HEK293 (cell line): ENCODE measurements around the gene NDST4.

Source experiments
- CTCF ChIA-PET: fragments of 350-600 bp; formaldehyde crosslinking; extraction: SDS; loops from one replicate; lab custom pipeline; 2021; ENCODE audit warnings: antibody characterized with exemption; lab: Yijun Ruan, JAX
- POLR2A ChIA-PET: fragments of 300-600 bp; formaldehyde crosslinking; extraction: SDS; loops from one replicate; lab custom pipeline; 2020; ENCODE audit warnings: antibody characterized with exemption, inconsistent platforms; lab: Yijun Ruan, JAX
- H3K27ac ChIP-seq: fragments of 200-500 bp; sonication (Bioruptor generic); 2 replicates; pipeline ENCODE4 v1.5.1; 2014; ENCODE audit warnings: low read depth, low read length, control low read depth, inconsistent platforms; ENCODE audit errors: extremely low read depth
- H3K36me3 ChIP-seq, 2 experiments: fragments of 200-500 bp in 1 of 2; sonication (Bioruptor generic) in 1 of 2; 1 replicate in 1 of 2; 2 replicates in 1 of 2; pipeline ENCODE4 v1.5.1; 2014 to 2017; ENCODE audit warnings: inconsistent platforms in 2 of 2, low read length in 2 of 2; ENCODE audit not compliant: control insufficient read depth in 2 of 2, insufficient read depth in 1 of 2
- H3K4me1 ChIP-seq: fragments of 200-500 bp; sonication (Bioruptor generic); 2 replicates; pipeline ENCODE4 v1.5.1; 2014; ENCODE audit warnings: mild to moderate bottlenecking, low read length, inconsistent platforms; ENCODE audit not compliant: control insufficient read depth, insufficient read depth
- H3K4me3 ChIP-seq: 2 replicates; pipeline ENCODE4 v1.5.1; 2011; ENCODE audit warnings: low read depth, mild to moderate bottlenecking, control low read depth, low read length, moderate library complexity
- H3K9me3 ChIP-seq: fragments of 200-500 bp; sonication (Bioruptor generic); 2 replicates; pipeline ENCODE4 v1.5.1; 2014; ENCODE audit warnings: low read depth, low read length, inconsistent platforms; ENCODE audit not compliant: control insufficient read depth, insufficient read depth
- FEZF1 ChIP-seq: fragments of 450-650 bp; formaldehyde crosslinking; IDR thresholded peaks from 2 replicates; pipeline ENCODE4 v1.5.1; 2016; ENCODE audit warnings: missing biosample characterization, missing genetic modification characterization
- HOXD13 ChIP-seq: sonication (generic); formaldehyde crosslinking; IDR thresholded peaks from 2 replicates; pipeline ENCODE4 v1.8.0; 2022; ENCODE audit warnings: missing genetic modification reagents, borderline replicate concordance
- IKZF3 ChIP-seq: fragments of 450-650 bp; IDR thresholded peaks from 2 replicates; pipeline ENCODE4 v1.5.0; 2018; ENCODE audit warnings: missing biosample characterization, mild to moderate bottlenecking, missing genetic modification characterization, moderate library complexity
- OSR2 ChIP-seq: fragments of 450-650 bp; formaldehyde crosslinking; IDR thresholded peaks from 2 replicates; pipeline ENCODE4 v1.5.1; 2016; ENCODE audit warnings: missing biosample characterization, missing genetic modification characterization
- PRDM1 ChIP-seq: fragments of 450-650 bp; formaldehyde crosslinking; IDR thresholded peaks from 2 replicates; pipeline ENCODE4; 2016; ENCODE audit warnings: missing biosample characterization, missing genetic modification characterization
- TCF7L2 ChIP-seq: IDR thresholded peaks from 2 replicates; pipeline ENCODE4 v1.6.1; 2011; ENCODE audit warnings: low read depth, mild to moderate bottlenecking, inconsistent platforms, low read length, moderate library complexity, borderline replicate concordance
- ZBTB20 ChIP-seq: fragments of 450-650 bp; formaldehyde crosslinking; IDR thresholded peaks from 2 replicates; pipeline ENCODE4 v1.5.1; 2016; ENCODE audit warnings: missing biosample characterization, missing genetic modification characterization
- ZNF146 ChIP-seq: fragments of 450-650 bp; formaldehyde crosslinking; IDR thresholded peaks from 2 replicates; pipeline ENCODE4 v1.5.1; 2016; ENCODE audit warnings: missing biosample characterization, missing genetic modification characterization
- ZNF184 ChIP-seq: fragments of 450-650 bp; IDR thresholded peaks from 2 replicates; pipeline ENCODE4 v1.5.1; 2018; ENCODE audit warnings: missing biosample characterization, mild to moderate bottlenecking, missing genetic modification characterization
- ZNF221 ChIP-seq: fragments of 450-650 bp; formaldehyde crosslinking; IDR thresholded peaks from 2 replicates; pipeline ENCODE4 v1.5.1; 2017; ENCODE audit warnings: missing biosample characterization, missing genetic modification characterization, borderline replicate concordance
- ZNF324 ChIP-seq: fragments of 450-650 bp; formaldehyde crosslinking; IDR thresholded peaks from 2 replicates; pipeline ENCODE4 v1.5.1; 2016; ENCODE audit warnings: missing biosample characterization, missing genetic modification characterization
- ZNF366 ChIP-seq: fragments of 450-650 bp; formaldehyde crosslinking; conservative IDR thresholded peaks from 2 replicates; pipeline ENCODE4 v1.5.1; 2016; ENCODE audit warnings: missing biosample characterization, missing genetic modification characterization
- ZNF394 ChIP-seq: fragments of 450-650 bp; formaldehyde crosslinking; IDR thresholded peaks from 2 replicates; pipeline ENCODE4 v1.5.1; 2016; ENCODE audit warnings: missing biosample characterization, missing genetic modification characterization, mild to moderate bottlenecking, moderate library complexity, borderline replicate concordance
- ZNF423 ChIP-seq: fragments of 450-650 bp; formaldehyde crosslinking; IDR thresholded peaks from 2 replicates; pipeline ENCODE4 v1.5.1; 2016; ENCODE audit warnings: missing biosample characterization, missing genetic modification characterization
- ZNF473 ChIP-seq: fragments of 450-650 bp; formaldehyde crosslinking; IDR thresholded peaks from 2 replicates; pipeline ENCODE4 v1.5.1; 2017; ENCODE audit warnings: missing biosample characterization, missing genetic modification characterization
- ZNF48 ChIP-seq: fragments of 450-650 bp; formaldehyde crosslinking; IDR thresholded peaks from 2 replicates; pipeline ENCODE4 v1.5.1; 2016; ENCODE audit warnings: missing biosample characterization, missing genetic modification characterization
- ZNF624 ChIP-seq: fragments of 450-650 bp; formaldehyde crosslinking; IDR thresholded peaks from 2 replicates; pipeline ENCODE4 v1.5.1; 2017; ENCODE audit warnings: missing biosample characterization, missing genetic modification characterization
- ZNF658 ChIP-seq: fragments of 450-650 bp; formaldehyde crosslinking; IDR thresholded peaks from 2 replicates; pipeline ENCODE4; 2016; ENCODE audit warnings: missing biosample characterization, missing genetic modification characterization
- ZXDB ChIP-seq: fragments of 450-650 bp; formaldehyde crosslinking; IDR thresholded peaks from 2 replicates; pipeline ENCODE4 v1.5.1; 2016; ENCODE audit warnings: missing biosample characterization, missing genetic modification characterization
- TF ChIP-seq, protein P1 (sequence below): fragments of 450-650 bp; formaldehyde crosslinking; optimal IDR thresholded peaks from 2 replicates; pipeline ENCODE3; 2016; ENCODE audit warnings: missing biosample characterization, mild to moderate bottlenecking, missing genetic modification characterization
- TF ChIP-seq, protein P2 (sequence below): fragments of 450-650 bp; formaldehyde crosslinking; IDR thresholded peaks from 2 replicates; pipeline ENCODE4 v1.5.1; 2016; ENCODE audit warnings: missing biosample characterization, missing genetic modification characterization

Gene NDST4

GRCh38 chr4:115110191-115111181 is 2.9 kb downstream of the NDST4 start (continued):
- TF ChIP-seq OSR2 (tag by site-specific recombination) = peak; percentile 45; the same call in 1 of the 2 replicates
- TF ChIP-seq ZXDB (tag by site-specific recombination) = peak; percentile 33; the same call in 1 of the 2 replicates

- H3K9me3 ChIP-seq = no peaks in the 10 kb centered on the region
- H3K4me1 ChIP-seq = peaks cover 6% of the 10 kb centered on the region
- TF ChIP-seq ZNF324 (tag by site-specific recombination) (no peak), ZNF423 (tag by site-specific recombination) (no peak), ZBTB20 (tag by site-specific recombination) (no peak), ZNF48 (no peak), IKZF3 (tag by site-specific recombination) (no peak), ZNF146 (tag by site-specific recombination) (no peak), ZNF366 (peak; percentile 96), ZNF473 (tag by site-specific recombination) (no peak), HOXD13 (CRISPR knock-in tag) (no peak), PRDM1 (tag by site-specific recombination) (peak; percentile 83), ZNF658 (tag by site-specific recombination) (no peak), ZNF184 (tag by site-specific recombination) (no peak), ZNF221 (tag by site-specific recombination) (no peak), ZNF624 (tag by site-specific recombination) (no peak)
- TF ChIP-seq, protein P1, sequence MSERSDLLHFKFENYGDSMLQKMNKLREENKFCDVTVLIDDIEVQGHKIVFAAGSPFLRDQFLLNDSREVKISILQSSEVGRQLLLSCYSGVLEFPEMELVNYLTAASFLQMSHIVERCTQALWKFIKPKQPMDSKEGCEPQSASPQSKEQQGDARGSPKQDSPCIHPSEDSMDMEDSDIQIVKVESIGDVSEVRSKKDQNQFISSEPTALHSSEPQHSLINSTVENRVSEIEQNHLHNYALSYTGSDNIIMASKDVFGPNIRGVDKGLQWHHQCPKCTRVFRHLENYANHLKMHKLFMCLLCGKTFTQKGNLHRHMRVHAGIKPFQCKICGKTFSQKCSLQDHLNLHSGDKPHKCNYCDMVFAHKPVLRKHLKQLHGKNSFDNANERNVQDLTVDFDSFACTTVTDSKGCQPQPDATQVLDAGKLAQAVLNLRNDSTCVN = no peak
- CTCF ChIA-PET = no interaction called here
- POLR2A ChIA-PET = no interaction called here
- H3K36me3 ChIP-seq = no peaks in the 10 kb centered on the region
- H3K27ac ChIP-seq = no peak overlapping the region
- H3K4me3 ChIP-seq = no peak overlapping the region
Observed at GRCh38 chr4:115108850-115109249, 4.6 kb downstream of the NDST4 start.

DNA sequence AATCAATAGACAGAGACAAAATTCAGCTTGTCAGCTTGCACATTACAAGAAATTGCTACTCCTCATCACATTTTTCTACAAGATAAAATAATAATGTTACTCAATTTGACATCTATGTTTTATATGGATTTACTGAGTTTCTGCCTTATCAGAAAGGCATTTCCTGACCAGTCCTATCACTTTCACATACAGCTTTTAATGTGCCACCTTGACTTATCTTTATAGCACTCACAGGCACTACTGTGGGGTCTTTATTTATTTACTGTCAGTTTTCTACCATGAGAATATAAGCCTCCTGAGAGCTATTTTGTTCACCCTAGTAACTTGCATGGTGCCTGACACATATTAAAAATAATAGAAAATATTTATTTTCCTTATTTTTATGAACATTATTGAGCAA is 6.0 kb downstream of the NDST4 start:
- ChIA-PET CTCF (no interaction called here), POLR2A (no interaction called here)
- H3K9me3 ChIP-seq = no peaks in the 10 kb centered on the region
- TF ChIP-seq OSR2 (tag by site-specific recombination) (peak; percentile 21; the same call in 1 of the 2 replicates), FEZF1 (tag by site-specific recombination) (peak; percentile 35), ZNF394 (no peak), TCF7L2 (peak; percentile 52; the same call in 1 of the 2 replicates)
- TF ChIP-seq, protein P2, sequence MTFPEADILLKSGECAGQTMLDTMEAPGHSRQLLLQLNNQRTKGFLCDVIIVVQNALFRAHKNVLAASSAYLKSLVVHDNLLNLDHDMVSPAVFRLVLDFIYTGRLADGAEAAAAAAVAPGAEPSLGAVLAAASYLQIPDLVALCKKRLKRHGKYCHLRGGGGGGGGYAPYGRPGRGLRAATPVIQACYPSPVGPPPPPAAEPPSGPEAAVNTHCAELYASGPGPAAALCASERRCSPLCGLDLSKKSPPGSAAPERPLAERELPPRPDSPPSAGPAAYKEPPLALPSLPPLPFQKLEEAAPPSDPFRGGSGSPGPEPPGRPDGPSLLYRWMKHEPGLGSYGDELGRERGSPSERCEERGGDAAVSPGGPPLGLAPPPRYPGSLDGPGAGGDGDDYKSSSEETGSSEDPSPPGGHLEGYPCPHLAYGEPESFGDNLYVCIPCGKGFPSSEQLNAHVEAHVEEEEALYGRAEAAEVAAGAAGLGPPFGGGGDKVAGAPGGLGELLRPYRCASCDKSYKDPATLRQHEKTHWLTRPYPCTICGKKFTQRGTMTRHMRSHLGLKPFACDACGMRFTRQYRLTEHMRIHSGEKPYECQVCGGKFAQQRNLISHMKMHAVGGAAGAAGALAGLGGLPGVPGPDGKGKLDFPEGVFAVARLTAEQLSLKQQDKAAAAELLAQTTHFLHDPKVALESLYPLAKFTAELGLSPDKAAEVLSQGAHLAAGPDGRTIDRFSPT (tag by site-specific recombination) = no peak
- no peak overlapping the region for H3K27ac ChIP-seq
- no peaks in the 10 kb centered on the region for H3K36me3 ChIP-seq
- H3K4me3 ChIP-seq = no peak overlapping the region
- H3K4me1 ChIP-seq = peaks cover 6% of the 10 kb centered on the region
